Measurements from ENCODE around the gene SERAC1.

DNA sequence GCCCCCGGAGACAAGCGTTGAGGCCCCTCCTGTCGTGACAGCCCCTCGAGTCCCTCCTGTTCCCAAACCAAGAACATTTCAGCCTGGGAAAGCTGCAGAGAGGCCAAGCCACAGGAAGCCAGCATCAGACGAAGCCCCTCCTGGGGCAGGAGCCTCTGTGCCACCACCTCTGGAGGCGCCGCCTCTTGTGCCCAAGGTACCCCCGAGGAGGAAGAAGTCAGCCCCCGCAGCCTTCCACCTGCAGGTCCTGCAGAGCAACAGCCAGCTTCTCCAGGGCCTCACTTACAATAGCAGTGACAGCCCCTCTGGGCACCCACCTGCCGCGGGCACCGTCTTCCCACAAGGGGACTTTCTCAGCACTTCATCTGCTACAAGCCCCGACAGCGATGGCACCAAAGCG lies 72.4 kb downstream of the SERAC1 start:
- TF ChIP-seq POLR2AphosphoS5 (IDR thresholded peaks at IDR 0.05; ENCODE audit: low read depth, low read length) (no peak), TAF1 (IDR thresholded peaks at IDR 0.05; ENCODE audit: borderline replicate concordance, insufficient read depth, low read length) (no peak), SIN3A (IDR thresholded peaks at IDR 0.05; ENCODE audit: borderline replicate concordance, insufficient read depth, low read length) (no peak)
- TF ChIP-seq, protein P1, sequence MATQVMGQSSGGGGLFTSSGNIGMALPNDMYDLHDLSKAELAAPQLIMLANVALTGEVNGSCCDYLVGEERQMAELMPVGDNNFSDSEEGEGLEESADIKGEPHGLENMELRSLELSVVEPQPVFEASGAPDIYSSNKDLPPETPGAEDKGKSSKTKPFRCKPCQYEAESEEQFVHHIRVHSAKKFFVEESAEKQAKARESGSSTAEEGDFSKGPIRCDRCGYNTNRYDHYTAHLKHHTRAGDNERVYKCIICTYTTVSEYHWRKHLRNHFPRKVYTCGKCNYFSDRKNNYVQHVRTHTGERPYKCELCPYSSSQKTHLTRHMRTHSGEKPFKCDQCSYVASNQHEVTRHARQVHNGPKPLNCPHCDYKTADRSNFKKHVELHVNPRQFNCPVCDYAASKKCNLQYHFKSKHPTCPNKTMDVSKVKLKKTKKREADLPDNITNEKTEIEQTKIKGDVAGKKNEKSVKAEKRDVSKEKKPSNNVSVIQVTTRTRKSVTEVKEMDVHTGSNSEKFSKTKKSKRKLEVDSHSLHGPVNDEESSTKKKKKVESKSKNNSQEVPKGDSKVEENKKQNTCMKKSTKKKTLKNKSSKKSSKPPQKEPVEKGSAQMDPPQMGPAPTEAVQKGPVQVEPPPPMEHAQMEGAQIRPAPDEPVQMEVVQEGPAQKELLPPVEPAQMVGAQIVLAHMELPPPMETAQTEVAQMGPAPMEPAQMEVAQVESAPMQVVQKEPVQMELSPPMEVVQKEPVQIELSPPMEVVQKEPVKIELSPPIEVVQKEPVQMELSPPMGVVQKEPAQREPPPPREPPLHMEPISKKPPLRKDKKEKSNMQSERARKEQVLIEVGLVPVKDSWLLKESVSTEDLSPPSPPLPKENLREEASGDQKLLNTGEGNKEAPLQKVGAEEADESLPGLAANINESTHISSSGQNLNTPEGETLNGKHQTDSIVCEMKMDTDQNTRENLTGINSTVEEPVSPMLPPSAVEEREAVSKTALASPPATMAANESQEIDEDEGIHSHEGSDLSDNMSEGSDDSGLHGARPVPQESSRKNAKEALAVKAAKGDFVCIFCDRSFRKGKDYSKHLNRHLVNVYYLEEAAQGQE (IDR thresholded peaks at IDR 0.05; ENCODE audit: insufficient read depth in 1 of 2, low read depth in 2 of 2, low read length in 2 of 2), result no peak

Measured in PFSK-1 (cell line).